Cerebellar cortex (tissue), 1 donor: ENCODE data around the gene KCNQ1.

Source experiments
- DNase-seq: peaks from one replicate; pipeline ENCODE4 v3.0.0-alpha.2; 2015; ENCODE audit warnings: low spot score

The KCNQ1 gene

DNA sequence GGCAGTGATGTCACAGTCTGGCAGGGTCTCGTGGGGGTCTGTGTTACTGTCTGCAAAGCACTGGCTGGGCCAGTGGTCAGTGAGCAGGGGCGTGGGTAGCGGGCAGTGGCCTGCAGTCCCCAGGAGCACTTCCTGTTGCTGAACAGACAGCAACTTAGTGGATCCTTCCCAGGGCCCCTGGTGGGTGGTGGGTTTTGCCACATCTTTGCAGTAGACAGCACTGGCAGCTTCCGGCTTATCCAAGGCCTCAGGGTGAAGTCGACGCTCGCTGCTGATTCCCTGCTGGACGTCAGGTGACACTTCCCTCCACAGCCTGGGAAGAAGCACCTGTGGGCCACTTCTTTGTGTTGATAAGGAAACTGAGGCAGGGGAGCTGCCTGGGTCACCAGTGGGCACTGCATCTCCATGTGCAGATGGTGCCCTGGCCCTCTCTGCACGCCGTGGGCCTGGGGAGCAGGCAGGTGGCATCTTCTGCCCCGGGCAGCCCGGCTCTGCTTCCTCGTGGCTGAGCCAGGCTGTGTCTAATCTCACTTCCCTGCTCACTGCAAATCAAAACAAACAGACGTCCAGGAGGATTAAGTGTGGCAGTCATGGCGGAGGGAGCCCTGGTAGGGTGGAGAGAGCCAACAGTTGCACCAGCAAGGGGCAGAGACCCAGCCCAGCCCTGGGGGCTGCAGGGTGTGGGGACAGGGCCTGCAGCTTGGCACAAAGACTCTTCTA lies 79.8 kb downstream of the KCNQ1 start:
- peak; percentile 28 for DNase-seq

DNA sequence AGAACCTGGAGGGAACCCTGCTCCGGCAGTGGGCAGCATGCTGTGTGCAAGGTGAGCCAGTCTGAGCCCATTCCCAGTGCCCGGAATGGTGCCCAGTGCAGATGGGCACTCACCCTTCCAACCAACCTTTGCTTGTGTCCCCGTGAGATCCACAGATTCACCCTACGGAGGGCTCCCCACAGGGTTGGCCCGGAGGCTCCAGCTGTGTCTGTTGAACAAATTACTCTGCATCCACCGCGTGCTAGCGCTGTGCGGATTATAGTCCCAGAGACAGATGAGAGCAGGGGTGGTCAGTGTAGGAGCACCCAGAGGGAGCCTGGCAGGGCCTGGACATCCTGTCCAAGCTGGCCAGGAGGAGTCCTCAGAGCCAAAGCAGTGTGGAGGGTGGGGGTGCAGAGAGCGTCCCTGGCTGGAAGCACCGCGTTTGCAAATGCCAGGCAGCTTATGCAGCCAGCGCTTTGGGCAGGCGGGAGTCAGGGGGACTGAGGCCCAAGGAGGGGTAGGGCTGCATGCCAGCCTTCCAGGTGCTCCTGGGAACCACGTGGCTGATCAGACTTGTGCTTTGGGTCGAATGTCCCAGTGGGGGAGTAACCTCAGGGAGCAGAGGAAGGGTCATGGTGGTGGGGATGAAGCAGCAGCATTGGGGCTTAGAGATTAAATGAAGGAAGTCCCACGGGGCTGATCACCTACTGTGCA lies 80.5 kb downstream of the KCNQ1 start:
- peak; percentile 35 for DNase-seq

DNA sequence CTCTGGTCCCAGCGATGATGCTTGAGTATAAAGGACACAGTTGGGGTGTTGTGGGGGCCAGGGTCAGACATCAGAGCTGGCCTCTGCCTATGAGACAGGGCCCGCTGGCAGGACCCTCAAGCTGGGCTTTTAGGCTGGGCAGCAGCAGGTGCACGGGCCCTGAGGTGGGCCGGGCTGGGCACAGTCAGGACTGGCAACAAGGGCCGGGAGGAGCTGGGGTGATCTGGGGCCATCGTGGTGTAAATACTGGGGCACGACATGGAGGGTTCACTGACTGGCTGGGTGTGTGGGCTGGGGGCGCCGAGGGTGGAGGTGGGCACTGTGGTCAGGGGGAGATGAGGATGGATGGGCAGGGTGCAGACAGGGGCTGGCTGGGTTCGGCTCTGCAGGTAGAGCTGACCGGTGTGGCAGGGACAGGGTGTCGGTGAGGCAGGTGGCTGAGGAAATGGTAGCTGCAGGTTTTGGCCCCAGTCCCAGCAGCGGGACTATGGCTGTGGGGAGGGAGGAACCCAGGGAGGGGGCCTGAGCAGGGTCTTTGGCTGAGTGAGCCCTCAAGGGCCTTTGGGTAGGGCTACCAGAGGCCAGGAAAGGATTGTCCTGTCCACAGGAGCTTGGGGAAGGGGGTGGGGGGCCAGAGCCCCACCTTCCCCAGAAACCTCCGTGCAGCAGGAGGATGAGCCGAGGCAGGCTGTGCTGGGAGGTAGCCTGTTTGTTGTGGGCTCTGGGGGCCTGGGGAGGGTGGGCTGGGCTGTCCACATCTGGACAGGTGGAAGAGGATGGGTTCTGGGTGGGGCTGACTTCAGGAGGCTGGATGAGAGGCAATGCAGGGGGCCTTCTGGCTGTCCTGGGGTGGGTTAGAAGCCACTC lies 81.4 kb downstream of the KCNQ1 start:
- DNase-seq: peak; percentile 18

DNA sequence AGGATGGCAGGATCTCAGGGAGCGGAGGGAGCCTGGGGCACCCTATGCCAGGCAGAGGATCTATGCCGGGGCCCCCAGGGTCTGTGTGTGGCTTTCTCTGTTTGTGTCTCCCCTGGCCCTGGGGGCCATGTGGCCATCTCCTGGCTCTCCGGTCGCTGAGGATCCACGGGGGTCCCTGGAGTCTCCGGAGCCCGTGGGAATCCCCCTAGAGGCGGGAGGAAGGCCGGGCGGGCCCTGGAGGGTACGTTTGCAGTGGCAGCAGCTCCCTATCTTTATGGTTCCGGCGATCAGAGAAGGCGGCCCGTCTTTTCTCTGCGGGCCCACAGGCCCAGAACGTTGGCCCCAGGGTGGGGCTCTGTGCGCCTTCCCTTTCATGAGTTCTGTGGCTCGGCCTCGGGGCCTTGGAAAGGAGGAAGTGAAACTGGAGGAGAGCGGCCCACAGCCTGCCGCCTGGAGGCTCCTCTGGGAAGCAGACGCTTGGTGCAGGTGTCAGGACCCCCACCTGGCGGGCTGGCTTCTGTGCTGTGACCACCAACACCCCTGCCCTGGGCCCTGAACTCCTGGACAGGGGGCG lies 82.1 kb downstream of the KCNQ1 start:
- no peak for DNase-seq

DNA sequence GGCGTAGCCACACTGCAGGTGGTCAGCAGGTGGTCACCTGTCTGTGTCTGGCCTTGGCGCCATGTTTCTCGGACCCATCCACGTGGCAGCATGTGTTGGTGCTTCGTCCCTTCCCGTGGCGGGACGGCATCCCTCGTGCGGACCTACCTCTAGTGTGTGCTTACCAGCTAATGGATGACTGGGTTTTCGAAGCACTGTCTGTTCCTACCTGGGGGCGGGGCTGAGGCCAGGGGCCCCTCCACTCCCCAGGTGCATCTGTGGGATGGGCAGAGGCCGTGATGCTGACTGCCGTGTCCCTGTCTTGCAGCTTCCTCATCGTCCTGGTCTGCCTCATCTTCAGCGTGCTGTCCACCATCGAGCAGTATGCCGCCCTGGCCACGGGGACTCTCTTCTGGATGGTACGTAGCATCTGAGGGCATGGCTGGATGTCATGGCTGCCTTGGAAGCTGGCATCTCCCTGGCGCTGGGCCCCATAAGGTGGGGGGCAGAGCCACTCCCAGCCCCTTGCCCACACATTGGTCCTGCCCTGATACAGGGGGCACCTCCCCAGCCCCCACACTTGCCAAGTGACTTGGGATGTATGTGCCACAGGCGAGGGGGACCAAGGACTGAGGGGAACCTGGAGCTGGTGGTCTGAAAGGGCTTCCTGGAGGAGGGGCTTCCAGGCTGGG lies 82.9 kb downstream of the KCNQ1 start:
- DNase-seq: no peak

DNA sequence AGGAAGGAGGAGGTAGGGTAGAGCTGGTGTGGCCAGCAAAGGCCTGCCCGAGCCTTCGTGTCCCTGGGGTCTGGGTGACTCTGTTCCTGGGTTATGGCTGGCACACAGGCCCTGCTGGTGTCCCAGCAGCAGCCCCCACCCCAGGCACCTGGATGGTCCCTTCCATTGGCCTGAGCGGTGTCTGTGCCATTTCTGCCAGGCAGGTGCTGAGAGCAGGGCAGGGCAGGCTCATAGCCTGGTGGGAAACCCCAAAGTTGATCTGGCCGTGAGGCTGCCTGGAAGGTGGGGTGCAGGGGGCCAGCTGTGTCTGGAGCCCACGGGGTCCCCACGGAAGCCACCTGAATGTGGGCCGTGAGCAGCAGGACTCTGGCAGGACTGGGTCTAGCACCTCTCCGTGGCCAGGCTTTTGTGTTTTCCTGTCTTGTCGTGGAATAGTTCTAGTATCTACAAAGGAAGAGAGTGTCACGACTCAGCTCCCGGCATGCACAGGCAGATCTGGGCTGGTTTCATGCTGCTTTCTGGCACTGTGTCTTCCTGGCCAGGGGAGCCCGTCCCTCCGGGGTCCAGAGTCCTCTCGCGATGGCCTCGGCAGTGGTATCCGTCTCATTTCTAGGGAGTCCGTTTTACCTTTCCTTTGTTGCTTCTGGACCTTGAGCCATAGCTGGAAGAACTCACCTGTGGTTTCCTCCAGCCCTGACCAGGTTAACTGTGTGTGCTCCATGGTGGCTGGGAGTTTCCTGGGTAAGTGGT lies 83.7 kb downstream of the KCNQ1 start:
- DNase-seq: no peak

DNA sequence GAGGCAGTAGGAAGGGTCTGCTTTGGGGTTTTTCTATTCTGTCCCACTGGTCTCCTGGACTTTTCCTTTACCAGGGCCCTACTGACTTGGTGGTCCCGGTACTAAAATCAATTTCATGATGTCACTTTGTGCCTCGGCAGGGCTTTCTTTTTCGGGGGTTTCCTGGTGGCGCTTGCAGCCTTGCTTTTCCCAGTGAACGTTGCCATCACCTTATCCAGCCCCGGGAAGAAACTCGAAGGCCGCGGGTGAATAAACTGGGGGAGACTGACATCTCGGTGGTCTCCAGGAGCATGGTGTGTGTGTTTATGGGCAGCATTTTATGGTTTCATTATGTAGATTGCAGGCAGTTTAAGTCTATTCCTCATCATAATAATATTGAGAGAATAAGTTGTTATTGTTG lies 84.4 kb downstream of the KCNQ1 start:
- no peak for DNase-seq

DNA sequence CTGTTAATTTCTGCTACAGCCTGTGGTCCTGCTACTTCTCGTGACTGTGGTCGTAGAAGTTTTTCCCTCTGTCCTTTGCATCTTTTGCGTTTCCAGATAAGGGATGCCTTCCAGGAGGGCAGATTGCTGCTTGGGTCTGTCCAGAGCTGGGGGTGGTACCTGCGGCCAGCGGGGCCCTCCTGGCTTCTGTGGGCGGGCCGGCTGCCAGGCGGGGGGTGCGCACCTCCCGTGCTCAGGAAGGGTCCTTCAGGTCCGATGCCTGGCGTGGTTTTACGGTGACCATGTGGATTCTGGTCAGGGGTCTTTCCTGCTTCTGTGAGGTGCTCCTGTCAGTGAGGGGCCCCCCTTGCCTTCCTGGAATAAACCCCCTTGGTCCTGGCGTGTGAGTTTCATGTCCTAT lies 84.8 kb downstream of the KCNQ1 start:
- no peak for DNase-seq

DNA sequence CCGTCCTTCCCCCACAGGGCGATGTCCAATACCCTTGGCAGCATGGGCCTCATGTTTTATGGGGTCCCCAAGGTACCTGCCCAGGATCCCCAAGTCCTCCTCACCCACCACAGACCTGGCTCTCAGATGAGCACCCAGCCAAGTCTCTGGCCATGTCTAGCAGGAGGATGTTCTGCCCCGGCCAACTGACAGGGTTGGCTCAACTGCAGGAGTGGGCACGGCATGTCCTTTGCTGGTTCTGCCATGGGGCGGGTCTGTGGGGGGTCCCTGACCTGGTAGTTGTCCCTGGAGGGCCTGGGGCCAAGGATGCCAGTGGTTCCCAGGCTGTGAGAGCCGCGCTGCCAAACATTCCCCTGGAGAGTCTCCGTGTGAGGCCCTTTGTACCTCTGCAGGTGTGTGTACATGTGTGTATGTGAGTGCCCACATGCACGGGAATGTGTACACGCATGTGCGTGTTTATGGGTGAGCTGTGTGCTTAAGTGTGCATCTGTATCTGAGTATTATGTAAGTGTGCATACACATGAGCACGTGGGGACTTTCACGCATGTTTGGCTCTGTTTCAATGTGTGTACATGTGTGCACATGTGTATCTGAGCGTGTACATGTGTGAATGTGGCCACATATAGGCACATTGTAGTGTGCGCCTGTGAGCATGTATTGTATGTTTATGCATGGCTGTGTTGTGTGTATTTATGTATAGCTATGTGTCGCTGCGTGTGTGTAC lies 85.5 kb downstream of the KCNQ1 start:
- no peak for DNase-seq

DNA sequence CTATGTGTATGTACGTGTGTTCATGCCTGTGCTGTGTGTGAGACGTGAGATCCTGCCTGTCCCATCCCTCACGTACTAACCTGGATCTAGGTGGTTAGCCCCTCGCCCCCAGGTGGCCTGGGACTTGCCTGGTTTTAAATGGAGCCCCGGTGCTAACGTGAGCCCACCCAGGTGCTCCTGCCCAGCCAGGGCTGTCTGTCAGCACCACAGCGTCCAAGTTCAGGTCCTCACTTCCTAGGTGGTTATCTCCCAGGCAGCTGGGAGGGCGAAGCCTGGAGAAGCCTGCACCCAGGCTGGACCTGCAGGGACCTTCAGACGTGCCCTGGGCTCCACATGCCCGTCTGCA lies 86.0 kb downstream of the KCNQ1 start:
- no peak for DNase-seq

DNA sequence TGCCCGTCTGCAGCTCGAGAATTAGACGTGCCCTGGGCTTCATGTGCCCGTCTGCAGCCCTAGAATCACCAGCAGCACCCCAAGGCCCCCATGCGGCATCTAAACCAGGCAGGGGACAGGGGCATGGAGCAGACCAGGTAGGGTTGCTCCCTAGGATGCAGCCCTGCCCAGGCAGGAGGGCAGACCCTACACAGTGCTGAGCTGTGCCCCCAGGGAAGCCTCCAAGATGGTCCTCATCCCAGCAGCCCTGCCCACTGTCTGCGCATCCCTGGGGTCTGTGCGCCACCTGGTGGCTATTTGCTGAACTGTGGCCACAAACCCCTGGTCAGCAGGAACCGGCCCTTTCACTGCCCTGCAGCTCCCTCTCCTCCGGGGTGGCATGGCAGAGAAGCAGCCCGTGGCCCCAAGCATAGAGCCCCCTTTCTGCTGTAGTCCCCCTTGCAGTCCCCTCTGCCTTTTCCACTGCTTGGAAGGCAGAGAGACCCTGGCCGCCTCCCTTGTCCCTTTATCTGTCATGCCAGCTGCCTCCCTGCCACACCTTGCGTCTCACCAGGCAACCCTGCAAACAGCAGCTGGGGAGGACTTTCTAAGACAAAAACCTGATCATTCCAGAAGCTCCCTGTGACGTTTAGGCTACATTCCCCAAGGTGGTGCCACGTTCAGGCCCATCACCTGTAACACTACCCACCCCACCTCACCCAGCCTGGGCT lies 86.6 kb downstream of the KCNQ1 start:
- peak; percentile 70 for DNase-seq

DNA sequence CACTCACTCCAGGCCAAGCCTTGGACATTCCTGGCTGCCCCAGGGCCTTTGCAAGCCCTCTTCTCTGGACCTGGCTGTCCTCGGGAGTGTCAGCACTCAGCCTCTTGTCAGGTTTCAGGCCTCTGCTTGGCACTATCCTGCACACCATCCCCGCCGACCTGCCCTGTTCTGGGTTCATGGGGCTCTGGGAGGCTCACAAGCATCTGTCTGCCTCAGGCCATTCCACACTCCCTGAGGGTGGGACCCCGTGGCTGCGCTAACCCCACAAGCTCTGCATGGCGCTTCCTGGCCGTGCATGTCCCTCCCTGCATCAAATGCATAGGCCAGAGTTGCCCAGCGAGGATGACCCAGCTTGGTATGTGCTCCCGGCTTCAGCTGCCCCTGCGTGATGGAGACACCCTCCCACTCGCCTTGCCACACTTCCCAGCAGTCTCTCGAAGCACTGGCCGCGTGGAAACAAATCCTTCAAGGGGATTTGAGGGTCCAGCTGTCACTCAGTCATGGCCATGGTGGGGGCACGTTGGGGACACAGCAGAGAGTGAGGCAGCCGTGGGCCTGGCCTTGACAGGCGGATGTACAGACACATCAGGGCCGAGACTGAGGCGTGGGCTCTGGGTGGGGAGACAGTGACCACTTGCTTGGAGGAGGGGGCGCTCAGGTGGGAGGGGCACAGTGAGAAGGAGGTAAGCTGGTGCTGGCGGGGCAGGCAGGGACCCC lies 87.3 kb downstream of the KCNQ1 start:
- DNase-seq: no peak

DNA sequence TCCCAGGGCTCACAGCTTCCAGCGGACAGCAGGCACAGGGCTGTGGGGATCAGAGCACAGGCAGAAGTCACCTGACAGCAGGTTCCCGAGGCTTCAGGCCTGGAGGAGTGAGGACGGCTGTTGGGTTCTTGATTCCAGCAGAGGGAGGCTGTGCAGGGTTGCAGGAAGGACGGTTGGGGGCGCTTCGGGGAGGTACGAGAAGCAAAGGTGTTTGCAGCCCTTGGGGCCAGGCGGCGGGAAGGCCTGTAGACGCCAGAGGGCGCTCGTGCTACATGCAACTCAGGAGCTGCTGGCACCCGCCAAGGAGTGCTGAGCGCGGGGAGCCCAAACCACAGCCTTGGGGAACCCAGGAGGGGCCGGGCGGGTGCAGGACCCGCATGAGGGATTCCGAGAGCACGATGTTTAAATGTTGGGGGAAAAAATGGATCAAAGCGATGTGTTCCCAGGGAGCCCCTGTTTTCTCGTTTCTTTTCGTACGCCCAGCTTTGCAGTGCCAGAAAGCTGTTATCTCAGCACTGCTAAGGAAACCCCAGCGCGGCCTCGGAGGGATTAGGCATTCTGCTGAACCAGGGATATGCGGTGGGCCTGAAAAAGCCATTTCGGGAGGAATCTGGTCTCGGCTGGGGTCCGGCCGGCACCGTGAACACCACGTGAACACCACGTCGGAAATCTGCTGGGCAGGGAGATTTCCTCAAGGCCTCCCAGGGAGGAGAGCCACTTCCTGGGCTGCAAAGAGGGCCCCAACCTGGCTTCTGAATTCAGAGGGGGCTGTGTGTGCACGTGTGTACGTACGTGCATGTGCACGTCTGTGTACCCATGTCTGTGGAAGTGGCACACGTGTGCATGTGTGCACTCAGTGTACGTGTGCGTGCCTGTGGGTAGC lies 88.1 kb downstream of the KCNQ1 start:
- peak; percentile 87 for DNase-seq

DNA sequence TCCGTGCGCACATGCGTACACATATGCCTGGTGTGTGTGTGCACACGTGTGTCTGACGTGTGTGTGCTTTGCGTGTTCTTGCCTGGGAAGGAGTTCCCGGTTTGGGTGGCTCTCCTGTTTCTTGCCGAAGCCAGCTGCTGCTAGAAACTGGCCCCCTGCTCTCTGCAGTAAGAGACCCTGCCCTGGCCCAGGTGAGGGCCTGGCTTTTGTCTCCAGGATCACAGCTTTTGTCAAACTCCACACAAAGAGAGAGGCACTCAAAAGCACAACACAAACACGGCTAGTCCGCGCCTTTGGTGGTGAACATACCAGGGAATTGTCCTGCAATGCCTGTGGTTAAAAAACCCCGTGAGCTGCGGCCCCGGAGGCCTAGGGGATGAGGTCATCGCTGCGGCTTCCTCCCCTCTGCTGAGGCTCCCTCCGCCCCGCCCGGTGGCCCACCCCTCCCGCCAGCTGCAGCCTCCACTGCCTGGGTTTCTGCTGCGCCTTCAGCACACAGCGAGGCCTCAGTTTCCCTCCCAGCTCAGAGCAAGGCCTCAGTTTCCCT lies 88.9 kb downstream of the KCNQ1 start:
- no peak for DNase-seq

DNA sequence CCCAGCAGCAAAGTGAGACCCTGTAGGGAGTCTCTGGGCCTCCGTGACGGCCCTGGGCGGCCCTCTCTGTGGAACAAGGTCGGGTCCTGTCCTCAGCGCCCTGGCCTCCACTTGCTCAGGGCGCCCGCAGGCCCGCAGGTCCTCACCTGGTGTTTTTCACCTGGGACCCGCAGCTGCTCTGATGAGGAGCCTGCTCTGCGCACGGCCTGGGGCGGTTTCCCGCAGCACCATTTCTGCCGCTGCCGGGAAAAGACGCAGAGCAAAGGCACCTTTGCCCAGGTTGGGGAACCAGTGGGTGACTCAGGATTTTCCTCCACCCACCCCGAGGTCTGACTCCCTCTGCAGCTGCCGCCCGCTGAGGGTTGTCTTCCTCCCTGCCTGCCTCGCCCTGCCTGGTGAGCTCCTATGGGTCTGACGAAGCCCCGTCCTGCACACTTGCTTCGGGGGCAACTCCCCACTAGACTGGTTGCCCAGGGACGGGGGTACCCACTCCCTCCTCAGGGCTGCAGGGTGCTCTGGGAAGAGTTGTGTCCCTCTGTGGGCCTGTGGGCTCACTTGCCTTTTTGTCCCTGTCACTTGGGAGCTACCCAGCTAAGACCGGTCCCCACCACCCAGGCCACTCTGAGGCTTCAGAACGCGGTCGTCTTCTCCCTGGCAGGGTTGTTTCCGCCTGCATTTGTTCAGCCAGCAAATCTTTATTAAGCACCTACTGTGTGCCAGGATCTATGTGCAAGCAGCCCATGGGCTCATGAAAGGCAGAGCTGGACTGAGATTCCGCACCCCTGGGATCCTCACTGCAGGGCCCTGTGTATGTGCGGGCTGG lies 89.5 kb downstream of the KCNQ1 start:
- DNase-seq: no peak

DNA sequence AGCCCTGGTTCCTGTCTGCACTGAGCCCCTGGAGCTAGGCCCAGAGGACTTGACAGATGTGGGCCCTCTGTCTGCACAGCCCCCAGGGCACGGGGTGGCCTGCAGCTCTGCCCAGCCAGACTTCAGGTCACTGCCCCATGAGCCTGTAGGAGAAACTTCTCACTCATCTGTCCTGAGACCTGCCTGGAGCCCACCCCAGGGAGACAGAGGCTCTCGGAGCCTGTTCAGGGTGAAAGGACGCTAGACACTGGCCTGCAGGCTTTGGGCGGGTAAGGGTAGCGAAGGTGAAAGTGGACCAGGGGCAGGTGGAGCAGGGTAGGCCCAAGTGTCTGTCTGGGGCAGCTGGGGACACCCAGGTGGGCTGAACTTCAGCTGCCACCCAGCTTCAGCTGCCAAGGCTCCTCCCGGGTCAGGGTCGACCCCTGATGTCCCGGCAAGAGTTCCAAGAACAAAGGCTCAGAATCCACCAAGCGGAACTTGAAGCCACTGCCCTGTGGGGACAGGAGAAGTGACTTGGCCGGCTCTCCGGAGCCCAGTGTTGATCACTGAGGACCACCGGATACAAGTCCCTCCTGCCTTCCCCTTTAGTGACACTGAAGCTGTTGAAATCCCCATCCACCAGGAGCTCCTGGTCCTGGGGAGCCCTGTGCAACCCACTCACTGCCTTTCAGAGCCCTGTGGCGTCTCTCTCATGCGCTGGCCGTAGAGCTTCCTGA lies 90.3 kb downstream of the KCNQ1 start:
- no peak for DNase-seq
